RWPE2 (cell line): ENCODE results near the gene DIAPH3.
A peak's percentile ranks its signal among the peaks of the same experiment; 100 is the strongest.

ENCODE experiments used
- ATAC-seq: fragments of 200-7000 bp; cut with Tn5 transposase; 3 replicates; pipeline ENCODE4 v1.9.1; 2021; ENCODE audit warnings: low read depth
- DNase-seq: peaks from one replicate; pipeline ENCODE4 v3.0.0-alpha.2; 2020; ENCODE audit warnings: low spot score
- H3K27ac ChIP-seq: fragments of 450-650 bp; 2 replicates; pipeline ENCODE4 v1.5.1; 2017; ENCODE audit warnings: mild to moderate bottlenecking; ENCODE audit not compliant: poor library complexity, severe bottlenecking
- H3K27me3 ChIP-seq: fragments of 250-450 bp; sonication (Bioruptor Pico); 2 replicates; pipeline ENCODE4 v1.5.1; 2021; ENCODE audit warnings: mild to moderate bottlenecking, moderate library complexity; ENCODE audit not compliant: insufficient read depth, poor library complexity, severe bottlenecking
- H3K36me3 ChIP-seq: fragments of 250-450 bp; sonication (Bioruptor Pico); 2 replicates; pipeline ENCODE4 v1.5.1; 2020; ENCODE audit warnings: low read depth, mild to moderate bottlenecking, moderate library complexity
- H3K4me1 ChIP-seq: fragments of 250-450 bp; sonication (Bioruptor Pico); 2 replicates; pipeline ENCODE4 v1.5.1; 2021; ENCODE audit warnings: mild to moderate bottlenecking, moderate library complexity; ENCODE audit not compliant: insufficient read depth, poor library complexity, severe bottlenecking
- H3K4me3 ChIP-seq: fragments of 250-450 bp; sonication (Bioruptor Pico); 2 replicates; pipeline ENCODE4 v1.5.1; 2021; ENCODE audit warnings: mild to moderate bottlenecking, moderate library complexity; ENCODE audit not compliant: severe bottlenecking
- H3K9me3 ChIP-seq: fragments of 250-450 bp; sonication (Bioruptor Pico); 2 replicates; pipeline ENCODE4 v1.5.1; 2021; ENCODE audit warnings: mild to moderate bottlenecking, moderate library complexity; ENCODE audit not compliant: severe bottlenecking
- CTCF ChIP-seq: fragments of 450-650 bp; IDR thresholded peaks from one replicate; pipeline ENCODE4 v1.5.1; 2017; ENCODE audit warnings: mild to moderate bottlenecking, moderate library complexity; ENCODE audit not compliant: poor library complexity, severe bottlenecking

DIAPH3 gene

DNA sequence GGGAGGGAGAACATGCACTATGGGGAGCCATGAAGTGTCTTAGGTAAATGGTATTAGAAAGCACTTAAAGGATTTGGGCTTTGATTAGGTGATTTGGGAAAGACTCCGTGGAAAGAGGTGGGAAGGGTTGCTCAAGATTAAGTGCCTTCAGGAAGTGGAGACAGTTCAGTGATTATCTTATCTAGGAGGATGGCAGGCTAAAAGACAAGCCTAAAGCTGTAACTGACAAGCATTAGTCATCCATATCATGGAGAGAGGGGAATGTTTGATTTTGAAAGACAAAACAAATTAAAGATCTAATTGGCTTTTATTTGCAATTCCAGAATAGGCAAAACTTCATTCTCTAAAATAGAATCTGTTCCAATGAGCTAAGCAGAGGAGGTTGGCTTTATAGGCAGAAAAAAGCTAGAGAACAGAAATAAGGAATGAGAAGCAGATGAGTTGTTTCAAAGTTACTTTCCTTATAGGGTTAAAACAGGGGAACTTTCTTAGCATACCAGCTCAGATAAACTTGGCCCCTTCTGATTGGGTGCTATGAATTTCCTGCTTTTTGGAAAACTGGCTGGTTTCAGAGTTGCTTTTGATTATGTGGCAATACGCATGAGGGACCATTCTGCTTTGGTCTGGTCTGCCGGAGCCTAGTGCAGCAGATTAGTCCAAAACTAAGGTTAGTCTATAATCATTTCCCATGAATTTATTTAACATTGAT, 1.8 kb upstream of the DIAPH3 start:
- no peaks in the 10 kb centered on the region for H3K9me3 ChIP-seq
- H3K36me3 ChIP-seq: peaks cover 16% of the 10 kb centered on the region
- DNase-seq (no peak), ATAC-seq (no peak)
- peaks cover 13% of the 10 kb centered on the region for H3K4me1 ChIP-seq
- H3K27me3 ChIP-seq: no peaks in the 10 kb centered on the region
- no peak overlapping the region for H3K4me3 ChIP-seq
- no peak for TF ChIP-seq CTCF
- no peak overlapping the region for H3K27ac ChIP-seq

DNA sequence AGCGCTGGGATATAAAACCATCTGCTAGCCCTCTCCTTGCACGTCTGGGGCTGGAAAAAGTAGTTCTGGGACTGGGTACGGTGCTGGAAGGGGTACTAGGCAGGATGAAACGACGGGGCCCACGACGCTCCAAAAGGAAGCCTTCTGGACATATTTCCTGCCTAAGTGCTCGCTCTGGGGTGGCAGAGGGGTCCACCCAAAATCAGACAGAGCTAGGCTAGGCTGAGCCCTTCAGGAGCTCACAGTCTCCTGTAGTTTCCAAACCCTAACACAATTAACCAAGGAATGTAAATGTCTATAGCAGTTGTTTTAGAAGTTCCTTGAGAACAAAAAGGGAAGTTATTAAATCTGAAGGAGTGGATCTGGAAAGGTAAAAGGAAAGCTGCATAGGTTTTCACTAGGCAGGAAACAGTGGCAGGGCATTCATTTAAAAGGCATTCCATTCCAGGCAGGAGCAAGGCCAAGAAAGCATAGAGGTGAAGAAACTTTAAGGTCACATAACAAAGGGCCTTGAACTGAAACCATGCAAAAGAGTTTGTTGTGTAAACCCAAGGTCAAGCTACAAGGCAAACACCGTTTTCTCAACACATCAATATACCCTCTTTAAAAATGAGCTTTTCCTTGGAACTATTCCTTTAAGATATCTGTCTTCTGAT, 634 bp upstream of the DIAPH3 start:
- H3K4me3 ChIP-seq: peak overlapping the region; percentile 92
- H3K9me3 ChIP-seq: no peaks in the 10 kb centered on the region
- DNase-seq: no peak
- H3K27me3 ChIP-seq: no peaks in the 10 kb centered on the region
- TF ChIP-seq CTCF: no peak
- peaks cover 20% of the 10 kb centered on the region for H3K36me3 ChIP-seq
- ATAC-seq: peak; percentile 28
- peaks cover 13% of the 10 kb centered on the region for H3K4me1 ChIP-seq
- H3K27ac ChIP-seq: peak overlapping the region; percentile 80

GRCh38 chr13:60162096-60162495, 1.6 kb downstream of the DIAPH3 start:
- DNase-seq (no peak), ATAC-seq (no peak)
- H3K27me3 ChIP-seq: no peaks in the 10 kb centered on the region
- H3K27ac ChIP-seq: no peak overlapping the region
- H3K9me3 ChIP-seq: no peaks in the 10 kb centered on the region
- peaks cover 30% of the 10 kb centered on the region for H3K36me3 ChIP-seq
- TF ChIP-seq CTCF: no peak
- H3K4me3 ChIP-seq: peak overlapping the region; percentile 92
- H3K4me1 ChIP-seq: peaks cover 13% of the 10 kb centered on the region

DNA sequence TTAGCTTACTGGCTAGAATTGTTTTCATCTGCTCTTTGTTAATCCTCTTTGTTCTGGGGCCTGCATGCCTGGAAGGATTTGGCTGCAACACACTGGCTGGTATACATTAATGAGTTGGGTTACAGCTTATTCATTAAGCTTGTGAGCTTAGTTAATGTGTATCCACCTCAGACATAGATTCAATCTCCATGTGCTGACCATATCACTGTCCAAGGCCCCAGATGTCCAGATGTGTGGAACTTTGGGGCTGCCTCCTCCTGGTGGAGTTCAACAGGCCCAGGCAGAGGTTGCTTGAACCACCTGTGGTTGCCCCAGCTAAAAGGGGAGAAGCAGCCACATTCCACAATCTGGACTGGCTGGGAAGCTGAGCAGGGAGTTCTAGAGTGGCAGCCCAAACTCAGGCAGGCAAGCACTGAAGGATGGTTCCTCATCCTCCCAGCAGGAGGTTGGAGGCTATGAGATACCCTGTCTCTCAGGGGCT, 5.4 kb downstream of the DIAPH3 start:
- Histone ChIP-seq H3K36me3 (peaks cover 30% of the 10 kb centered on the region), H3K4me1 (peaks cover 3% of the 10 kb centered on the region)
- ATAC-seq: no peak

More for the DNA sequence above, 5.4 kb downstream of the DIAPH3 start:
- Histone ChIP-seq H3K27ac (no peak overlapping the region), H3K4me3 (no peak overlapping the region), H3K27me3 (no peaks in the 10 kb centered on the region), H3K9me3 (no peaks in the 10 kb centered on the region)
- no peak for TF ChIP-seq CTCF
- DNase-seq: no peak
